ENCODE data around the gene TMEM151B. TPM values are rescaled to one million over a fixed set of nuclear protein-coding genes. Genes with fewer than 3 reads are reported as not detected.

Gene TMEM151B
- total RNA-seq, 1 experiment from 2014 or later: not detected

DNA sequence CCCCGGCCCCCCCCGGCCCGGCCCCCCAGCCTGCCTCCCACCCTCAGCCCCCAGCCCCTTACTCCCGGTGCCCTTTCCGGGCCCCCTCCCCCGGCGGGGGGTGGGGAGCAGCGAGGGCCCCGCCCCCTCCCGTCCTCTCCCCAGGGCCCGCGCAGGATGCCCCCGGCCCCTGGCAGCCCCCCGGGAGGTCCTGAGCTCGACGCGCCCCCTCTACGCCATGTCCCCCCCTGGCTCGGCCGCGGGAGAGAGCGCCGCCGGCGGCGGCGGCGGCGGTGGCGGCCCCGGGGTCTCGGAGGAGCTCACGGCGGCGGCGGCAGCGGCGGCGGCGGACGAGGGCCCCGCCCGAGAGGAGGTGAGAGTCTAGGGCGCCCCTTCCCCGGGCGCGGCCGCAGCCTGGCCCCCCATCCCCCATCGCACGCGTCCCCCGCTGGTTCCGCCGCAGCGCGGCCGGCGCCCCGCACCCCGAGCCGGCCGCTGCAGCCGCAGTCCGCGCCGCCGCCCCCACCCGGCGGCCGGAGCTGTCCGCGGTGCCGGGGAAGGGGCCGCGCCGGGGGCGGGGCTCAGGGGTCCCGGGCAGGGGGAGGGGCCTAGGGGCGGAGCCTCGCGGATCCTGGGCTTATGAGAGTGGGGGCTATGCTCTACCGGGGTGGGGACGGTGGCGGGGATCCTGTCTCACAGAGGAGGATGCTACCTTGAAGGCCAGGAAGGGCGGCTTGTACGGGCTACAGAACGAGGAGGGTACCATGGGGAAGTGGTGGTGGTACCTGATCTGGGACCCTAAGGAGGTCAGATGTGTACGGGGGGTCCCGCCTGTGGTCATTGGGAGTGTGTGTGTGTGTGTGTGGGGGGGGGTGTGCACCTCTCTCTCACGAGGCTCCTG lies 516 bp downstream of the TMEM151B start:
- Histone ChIP-seq H3K27me3 (replicated peaks) (peaks cover 25% of the 10 kb centered on the region), H3K9me3 (replicated peaks) (no peaks in the 10 kb centered on the region), H3K36me3 (no peaks in the 10 kb centered on the region), H3K27ac (no peak overlapping the region), H3K4me1 (replicated peaks) (no peaks in the 10 kb centered on the region; the same call in 1 of the 2 replicates), H3K4me3 (no peak overlapping the region; the same call in 1 of the 2 replicates)
- no peak for DNase-seq (ENCODE audit: low read depth in 1 of 2, low spot score in 2 of 2)

DNA sequence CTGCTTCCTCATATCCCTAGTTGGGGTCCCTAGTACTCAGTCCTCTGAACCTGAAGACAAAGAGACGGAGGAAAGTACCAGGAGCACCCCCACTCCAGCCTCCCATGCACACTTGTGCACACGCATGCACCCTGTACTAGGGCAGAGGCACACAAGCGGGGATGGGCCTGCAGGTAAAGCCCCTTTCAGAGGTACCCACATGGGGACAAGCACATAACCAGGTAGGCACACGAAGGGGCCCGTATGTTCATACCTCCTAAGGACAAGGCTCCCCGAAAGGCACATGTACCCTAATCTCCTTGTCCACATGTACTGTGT lies 1.1 kb downstream of the TMEM151B start:
- H3K4me1 ChIP-seq (replicated peaks): no peaks in the 10 kb centered on the region; the same call in 1 of the 2 replicates
- H3K27me3 ChIP-seq (replicated peaks): peaks cover 25% of the 10 kb centered on the region
- no peaks in the 10 kb centered on the region for H3K9me3 ChIP-seq (replicated peaks)
- no peak overlapping the region for H3K4me3 ChIP-seq
- H3K36me3 ChIP-seq: no peaks in the 10 kb centered on the region
- H3K27ac ChIP-seq: no peak overlapping the region
- DNase-seq (ENCODE audit: low read depth in 1 of 2, low spot score in 2 of 2): no peak

GRCh38 chr6:44271914-44272313 lies 1.7 kb downstream of the TMEM151B start:
- no peak for DNase-seq (ENCODE audit: low read depth in 1 of 2, low spot score in 2 of 2)
- H3K4me1 ChIP-seq (replicated peaks): no peaks in the 10 kb centered on the region; the same call in 1 of the 2 replicates
- H3K9me3 ChIP-seq (replicated peaks): no peaks in the 10 kb centered on the region
- peaks cover 25% of the 10 kb centered on the region for H3K27me3 ChIP-seq (replicated peaks)
- H3K27ac ChIP-seq: no peak overlapping the region
- H3K36me3 ChIP-seq: no peaks in the 10 kb centered on the region
- no peak overlapping the region for H3K4me3 ChIP-seq

DNA sequence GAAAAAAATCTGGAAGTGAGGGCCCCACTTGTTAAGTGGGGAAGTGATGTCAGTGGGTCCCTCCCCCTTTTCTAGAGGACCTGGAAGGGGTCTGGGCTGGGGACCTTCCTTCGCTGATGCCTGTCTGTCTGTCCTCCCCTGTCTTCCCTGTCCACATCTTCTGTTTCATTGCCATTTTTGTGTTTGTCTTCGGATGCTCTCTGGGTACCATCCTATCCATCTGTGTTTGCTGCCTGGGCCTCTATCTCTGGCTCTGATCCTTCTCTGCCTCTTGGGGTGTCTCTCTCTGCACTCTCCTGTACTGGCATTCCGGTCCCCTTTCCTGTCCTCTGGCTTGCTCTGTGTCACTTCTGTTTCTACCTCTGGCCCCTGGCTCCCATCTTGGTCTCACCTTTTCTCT lies 2.3 kb downstream of the TMEM151B start:
- DNase-seq (ENCODE audit: low read depth in 1 of 2, low spot score in 2 of 2): no peak
- H3K27me3 ChIP-seq (replicated peaks): peaks cover 25% of the 10 kb centered on the region
- H3K36me3 ChIP-seq: no peaks in the 10 kb centered on the region
- no peaks in the 10 kb centered on the region; the same call in 1 of the 2 replicates for H3K4me1 ChIP-seq (replicated peaks)
- no peak overlapping the region for H3K27ac ChIP-seq
- H3K4me3 ChIP-seq: no peak overlapping the region
- no peaks in the 10 kb centered on the region for H3K9me3 ChIP-seq (replicated peaks)

GRCh38 chr6:44272999-44273566 lies 2.8 kb downstream of the TMEM151B start:
- Histone ChIP-seq H3K4me3 (no peak overlapping the region), H3K27ac (no peak overlapping the region), H3K4me1 (replicated peaks) (no peaks in the 10 kb centered on the region; the same call in 1 of the 2 replicates), H3K36me3 (no peaks in the 10 kb centered on the region), H3K27me3 (replicated peaks) (peaks cover 25% of the 10 kb centered on the region), H3K9me3 (replicated peaks) (no peaks in the 10 kb centered on the region)
- DNase-seq (ENCODE audit: low read depth in 1 of 2, low spot score in 2 of 2): no peak

DNA sequence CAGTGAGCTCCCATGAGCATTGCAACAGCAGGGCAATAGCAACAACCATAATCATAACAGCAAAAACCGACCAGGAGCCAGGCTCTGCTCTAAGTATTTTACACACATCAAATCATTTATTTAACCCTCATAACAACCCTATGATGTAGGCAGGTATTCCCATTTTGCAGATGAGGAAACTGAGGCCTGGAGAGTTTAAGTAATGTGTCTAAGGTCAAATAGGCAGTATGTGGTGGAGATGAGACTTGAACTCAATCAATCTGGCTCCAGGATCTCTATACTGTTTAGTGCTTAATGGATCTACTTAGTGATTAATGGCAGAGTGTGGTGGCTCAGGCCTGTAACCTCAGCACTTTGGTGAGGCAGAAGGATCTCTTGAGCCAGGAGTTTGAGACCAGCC lies 3.4 kb downstream of the TMEM151B start:
- H3K27ac ChIP-seq: no peak overlapping the region
- H3K36me3 ChIP-seq: no peaks in the 10 kb centered on the region
- no peaks in the 10 kb centered on the region for H3K9me3 ChIP-seq (replicated peaks)
- peaks cover under 1% of the 10 kb centered on the region for H3K4me1 ChIP-seq (replicated peaks)
- H3K4me3 ChIP-seq: no peak overlapping the region
- H3K27me3 ChIP-seq (replicated peaks): peaks cover 22% of the 10 kb centered on the region
- no peak for DNase-seq (ENCODE audit: low read depth in 1 of 2, low spot score in 2 of 2)

- Histone ChIP-seq H3K27ac (no peak overlapping the region), H3K27me3 (replicated peaks) (peaks cover 7% of the 10 kb centered on the region), H3K9me3 (replicated peaks) (no peaks in the 10 kb centered on the region), H3K4me1 (replicated peaks) (peaks cover 10% of the 10 kb centered on the region), H3K4me3 (no peak overlapping the region), H3K36me3 (no peaks in the 10 kb centered on the region)
- DNase-seq (ENCODE audit: low read depth in 1 of 2, low spot score in 2 of 2): no peak
These were observed 5.1 kb downstream of the TMEM151B start for GRCh38 chr6:44275271-44275748.

DNA sequence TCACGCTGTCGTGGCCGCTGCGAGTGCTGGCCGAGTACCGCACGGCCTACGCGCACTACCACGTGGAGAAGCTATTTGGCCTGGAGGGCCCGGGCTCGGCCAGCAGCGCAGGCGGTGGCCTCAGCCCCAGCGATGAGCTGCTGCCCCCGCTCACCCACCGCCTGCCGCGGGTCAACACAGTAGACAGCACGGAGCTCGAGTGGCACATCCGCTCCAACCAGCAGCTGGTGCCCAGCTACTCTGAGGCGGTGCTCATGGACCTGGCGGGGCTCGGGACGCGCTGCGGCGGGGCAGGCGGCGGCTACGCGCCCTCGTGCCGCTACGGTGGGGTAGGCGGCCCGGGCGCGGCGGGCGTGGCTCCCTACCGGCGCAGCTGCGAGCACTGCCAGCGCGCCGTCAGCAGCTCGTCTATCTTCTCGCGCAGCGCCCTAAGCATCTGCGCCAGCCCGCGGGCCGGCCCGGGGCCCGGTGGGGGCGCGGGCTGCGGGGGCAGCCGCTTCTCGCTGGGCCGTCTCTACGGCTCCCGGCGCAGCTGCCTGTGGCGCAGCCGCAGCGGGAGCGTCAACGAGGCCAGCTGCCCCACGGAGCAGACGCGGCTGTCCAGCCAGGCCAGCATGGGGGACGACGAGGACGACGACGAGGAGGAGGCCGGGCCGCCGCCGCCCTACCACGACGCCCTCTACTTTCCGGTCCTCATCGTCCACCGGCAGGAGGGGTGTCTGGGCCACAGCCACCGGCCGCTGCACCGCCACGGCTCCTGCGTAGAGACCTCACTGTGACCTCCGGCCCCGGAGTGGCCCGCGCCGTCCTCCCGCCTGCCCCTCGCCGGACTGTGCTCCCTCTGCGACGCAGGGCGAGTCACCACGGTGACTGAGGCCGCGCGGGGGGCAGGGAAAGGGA lies 5.7 kb downstream of the TMEM151B start:
- DNase-seq (ENCODE audit: low read depth in 1 of 2, low spot score in 2 of 2): no peak
- Histone ChIP-seq H3K27me3 (replicated peaks) (peaks cover 9% of the 10 kb centered on the region), H3K9me3 (replicated peaks) (no peaks in the 10 kb centered on the region), H3K4me1 (replicated peaks) (peaks cover 10% of the 10 kb centered on the region), H3K4me3 (no peak overlapping the region), H3K27ac (no peak overlapping the region), H3K36me3 (no peaks in the 10 kb centered on the region)

GRCh38 chr6:44276667-44277640 lies 6.7 kb downstream of the TMEM151B start:
- H3K27ac ChIP-seq: no peak overlapping the region
- no peaks in the 10 kb centered on the region for H3K36me3 ChIP-seq
- no peak overlapping the region for H3K4me3 ChIP-seq
- no peaks in the 10 kb centered on the region for H3K9me3 ChIP-seq (replicated peaks)
- H3K4me1 ChIP-seq (replicated peaks): peaks cover 10% of the 10 kb centered on the region
- DNase-seq (ENCODE audit: low read depth in 1 of 2, low spot score in 2 of 2): no peak
- H3K27me3 ChIP-seq (replicated peaks): peaks cover 4% of the 10 kb centered on the region

DNA sequence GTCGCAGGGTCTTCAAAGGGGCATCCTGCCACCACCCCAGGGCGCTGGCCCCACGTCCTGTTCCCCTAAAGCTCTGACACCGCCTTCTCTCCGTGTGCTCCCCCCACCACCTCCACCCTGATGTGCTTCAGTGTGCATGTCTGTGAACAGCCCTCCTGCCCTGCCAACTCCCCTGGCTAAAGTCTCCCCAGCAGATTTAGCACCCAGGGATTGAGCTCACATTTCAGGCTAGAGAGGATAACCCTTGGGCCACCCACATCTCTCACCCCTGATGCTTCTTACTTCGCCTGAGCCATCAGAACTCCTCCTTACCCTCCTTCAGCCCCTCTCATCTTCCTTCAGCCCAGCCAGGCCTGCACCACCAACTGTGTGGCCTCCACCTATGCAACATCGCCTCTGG lies 7.5 kb downstream of the TMEM151B start:
- peaks cover 4% of the 10 kb centered on the region for H3K27me3 ChIP-seq (replicated peaks)
- H3K4me1 ChIP-seq (replicated peaks): peaks cover 10% of the 10 kb centered on the region
- no peak overlapping the region for H3K4me3 ChIP-seq
- H3K36me3 ChIP-seq: no peaks in the 10 kb centered on the region
- H3K27ac ChIP-seq: no peak overlapping the region
- DNase-seq (ENCODE audit: low read depth in 1 of 2, low spot score in 2 of 2): no peak
- H3K9me3 ChIP-seq (replicated peaks): no peaks in the 10 kb centered on the region

- no peaks in the 10 kb centered on the region for H3K9me3 ChIP-seq (replicated peaks)
- H3K27me3 ChIP-seq (replicated peaks): peaks cover 4% of the 10 kb centered on the region
- H3K4me1 ChIP-seq (replicated peaks): peaks cover 10% of the 10 kb centered on the region
- no peak overlapping the region for H3K4me3 ChIP-seq
- DNase-seq (ENCODE audit: low read depth in 1 of 2, low spot score in 2 of 2): no peak
- no peak overlapping the region for H3K27ac ChIP-seq
- H3K36me3 ChIP-seq: no peaks in the 10 kb centered on the region
These were observed 8.1 kb downstream of the TMEM151B start for GRCh38 chr6:44278315-44278714.

DNA sequence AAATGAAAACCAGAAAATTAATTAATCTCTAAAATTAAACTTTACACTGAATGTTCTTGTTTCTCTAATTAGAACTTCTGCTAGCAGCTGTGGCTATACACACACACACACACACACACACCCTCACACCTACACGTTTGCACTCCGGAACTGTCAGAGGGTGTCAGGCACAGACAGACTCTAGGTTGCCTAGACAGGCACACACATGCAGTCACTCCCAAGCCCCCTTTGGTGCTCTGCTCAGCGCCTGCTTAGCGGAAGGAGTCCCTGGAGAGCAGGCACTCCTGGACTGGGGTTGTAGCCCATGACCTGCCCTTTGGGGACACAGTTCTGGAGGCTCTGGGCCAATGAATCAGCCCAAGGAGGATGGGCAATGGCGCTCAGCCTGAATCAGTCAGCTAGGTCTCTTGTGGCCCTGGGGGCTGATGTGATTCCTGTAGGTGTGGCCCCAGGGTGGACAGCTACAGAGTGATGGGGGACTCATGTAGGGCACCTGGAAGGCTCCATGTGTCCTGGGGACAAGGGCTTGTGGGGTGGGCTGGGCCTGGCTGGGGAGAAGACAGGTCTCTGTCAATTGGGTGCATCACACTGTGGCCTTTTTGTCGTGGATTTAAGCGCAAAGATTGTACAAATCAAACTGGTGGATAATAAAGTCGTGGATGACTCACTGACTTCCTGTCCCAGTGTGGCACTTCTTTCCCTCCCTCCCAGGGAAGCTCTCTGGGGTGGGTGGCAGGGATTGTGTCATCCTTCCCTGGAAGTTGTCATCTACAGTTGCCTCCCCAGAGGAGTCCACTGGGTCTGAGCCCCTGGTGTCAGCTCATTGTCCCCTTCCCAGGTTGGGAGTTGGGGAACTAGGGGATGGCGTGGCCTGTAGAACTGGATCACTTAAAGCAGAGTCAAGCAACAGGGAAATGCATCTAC lies 8.8 kb downstream of the TMEM151B start:
- Histone ChIP-seq H3K9me3 (replicated peaks) (no peaks in the 10 kb centered on the region), H3K4me1 (replicated peaks) (peaks cover 10% of the 10 kb centered on the region), H3K27ac (no peak overlapping the region), H3K4me3 (no peak overlapping the region), H3K36me3 (no peaks in the 10 kb centered on the region), H3K27me3 (replicated peaks) (peaks cover 4% of the 10 kb centered on the region)
- peak in 1 of 2 experiments; percentile 31 for DNase-seq (ENCODE audit: low read depth in 1 of 2, low spot score in 2 of 2)

Data from SJSA1 (cell line).